CD14-positive monocyte (primary cell): ENCODE results near the gene C1QTNF3. TPM values are rescaled to one million over a fixed set of nuclear protein-coding genes. Genes with fewer than 3 reads are reported as not detected.

Source experiments
- DNase-seq, 3 donors: peaks; one replicate each; pipeline ENCODE4 v3.0.0-alpha.2; 2011 to 2022
- H2AFZ ChIP-seq: 2 replicates; pipeline ENCODE4 v1.6.0; 2012; ENCODE audit warnings: mild to moderate bottlenecking, low read depth, low read length, inconsistent platforms; ENCODE audit not compliant: insufficient read depth, poor library complexity, severe bottlenecking
- H3K27ac ChIP-seq, 2 donors: 1 replicate in 1 of 2; 2 replicates in 1 of 2; pipeline ENCODE4 v1.5.1; 2012 to 2013; ENCODE audit warnings: low read length in 2 of 2, control low read depth in 1 of 2, inconsistent platforms in 1 of 2, low read depth in 1 of 2, mild to moderate bottlenecking in 1 of 2
- H3K27me3 ChIP-seq, 2 donors: one replicate each; pipeline versions ENCODE4 v1.6.0 to v1.6.1; 2011 to 2013; ENCODE audit warnings: low read length in 2 of 2; ENCODE audit not compliant: control insufficient read depth in 2 of 2, insufficient read depth in 2 of 2
- H3K36me3 ChIP-seq, 2 donors: replicated peaks in 1 of 2; 1 replicate in 1 of 2; 2 replicates in 1 of 2; pipeline versions ENCODE4 v1.5.1 to v1.6.1; 2012 to 2013; ENCODE audit warnings: low read length in 2 of 2, control low read depth in 1 of 2, inconsistent platforms in 1 of 2, mild to moderate bottlenecking in 1 of 2; ENCODE audit not compliant: insufficient read depth in 2 of 2, control insufficient read depth in 1 of 2
- H3K4me1 ChIP-seq, 2 donors: 1 replicate in 1 of 2; 2 replicates in 1 of 2; pipeline versions ENCODE4 v1.5.1 to v1.6.1; 2012 to 2013; ENCODE audit warnings: low read length in 2 of 2, control low read depth in 1 of 2, inconsistent platforms in 1 of 2, mild to moderate bottlenecking in 1 of 2, moderate library complexity in 1 of 2; ENCODE audit not compliant: insufficient read depth in 2 of 2, control insufficient read depth in 1 of 2
- H3K4me2 ChIP-seq: replicated peaks from 2 replicates; pipeline ENCODE3; 2012; ENCODE audit warnings: low read length, moderate library complexity, mild to moderate bottlenecking; ENCODE audit not compliant: poor library complexity, severe bottlenecking; ENCODE audit errors: extremely low read depth
- H3K4me3 ChIP-seq, 3 experiments: fragments of 200-600 bp in 1 of 3; sonication (generic) in 1 of 3; replicated peaks in 1 of 3; 1 replicate in 2 of 3; 2 replicates in 1 of 3; pipeline ENCODE4 v1.5.1; 2011 to 2013; ENCODE audit warnings: low read length in 3 of 3, mild to moderate bottlenecking in 3 of 3, control low read depth in 2 of 3, low read depth in 2 of 3, inconsistent platforms in 1 of 3, moderate library complexity in 1 of 3
- H3K79me2 ChIP-seq: 2 replicates; pipeline ENCODE4 v1.6.0; 2012; ENCODE audit warnings: mild to moderate bottlenecking, control low read depth, inconsistent platforms, low read length, moderate library complexity; ENCODE audit not compliant: insufficient read depth
- H3K9ac ChIP-seq: 2 replicates; pipeline ENCODE4 v1.6.0; 2017; ENCODE audit warnings: low read length, mild to moderate bottlenecking; ENCODE audit not compliant: insufficient read depth, poor library complexity, severe bottlenecking
- H3K9me3 ChIP-seq, 2 donors: replicated peaks in 1 of 2; 1 replicate in 1 of 2; 2 replicates in 1 of 2; pipeline versions ENCODE4 v1.5.1 to v1.6.1; 2012 to 2013; ENCODE audit warnings: low read length in 2 of 2, control low read depth in 1 of 2; ENCODE audit not compliant: control insufficient read depth in 1 of 2, insufficient read depth in 1 of 2
- H4K20me1 ChIP-seq: 2 replicates; pipeline ENCODE4 v1.6.0; 2012; ENCODE audit warnings: mild to moderate bottlenecking, low read length, control low read depth, moderate library complexity; ENCODE audit not compliant: insufficient read depth
- H3K27ac Mint-ChIP-seq, 7 donors: one replicate each; pipeline ENCODE4 v1.8.0; 2020; ENCODE audit warnings: mild to moderate bottlenecking in 7 of 7, mixed read lengths in 7 of 7, moderate library complexity in 6 of 7, inconsistent platforms in 2 of 7
- H3K27me3 Mint-ChIP-seq, 3 donors: one replicate each; pipeline ENCODE4 v1.8.0; 2021 to 2022; ENCODE audit warnings: low read depth in 3 of 3, mild to moderate bottlenecking in 3 of 3, mixed read lengths in 3 of 3, moderate library complexity in 3 of 3, inconsistent platforms in 1 of 3
- H3K36me3 Mint-ChIP-seq, 2 donors: one replicate each; pipeline ENCODE4 v1.8.0; 2020; ENCODE audit warnings: mixed read lengths in 2 of 2, inconsistent platforms in 1 of 2, mild to moderate bottlenecking in 1 of 2
- H3K4me1 Mint-ChIP-seq: one replicate; pipeline ENCODE4 v1.8.0; 2020; ENCODE audit warnings: mild to moderate bottlenecking, mixed read lengths
- H3K4me3 Mint-ChIP-seq, 2 donors: one replicate each; pipeline ENCODE4 v1.8.0; 2020; ENCODE audit warnings: mild to moderate bottlenecking in 2 of 2, mixed read lengths in 2 of 2, moderate library complexity in 1 of 2
- H3K9me3 Mint-ChIP-seq, 7 donors: one replicate each; pipeline ENCODE4 v1.8.0; 2020 to 2022; ENCODE audit warnings: mixed read lengths in 7 of 7, mild to moderate bottlenecking in 6 of 7, moderate library complexity in 6 of 7, inconsistent platforms in 2 of 7
- CTCF ChIP-seq: fragments of 200-600 bp; IDR thresholded peaks from one replicate; pipeline ENCODE4 v1.8.0; 2022; ENCODE audit warnings: antibody characterized with exemption, mild to moderate bottlenecking
- WGBS: methylation state at CpG from one replicate; pipeline ENCODE4 v1.1.5; 2013; ENCODE audit warnings: missing lambda C conversion rate; ENCODE audit not compliant: insufficient coverage; 5-methylcytosine and 5-hydroxymethylcytosine counted together
- intact Hi-C, 2 donors: fragments of 100-400 bp; cut with micrococcal nuclease; formaldehyde crosslinking; loops; one replicate each; pipeline versions ENCODE4 v1.15.0 to v1.15.1; 2023
- polyA plus RNA-seq, 3 donors: library from polyadenylated mRNA; depleted of rRNA in 1 of 3; unstranded in 2 of 3; stranded (reverse) in 1 of 3; fragments of 300-500 nt in 2 of 3; fragments of >200 nt in 1 of 3; fragmentation: Illumina TruSeq in 2 of 3; gene quantifications; 1 replicate in 2 of 3; 2 replicates in 1 of 3; pipeline ENCODE4 v1.2.3, GENCODE V29; 2012 to 2021

Gene C1QTNF3
- polyA plus RNA-seq, 3 donors = 1.5 TPM; not detected in 2

GRCh38 chr5:34047774-34048572, 5.0 kb upstream of the C1QTNF3 start:
- intact Hi-C loops = no loop called here
- Histone ChIP-seq H4K20me1 (no peaks in the 10 kb centered on the region), H2AFZ (no peak overlapping the region), H3K4me3 (no peak overlapping the region), H3K9me3 (no peaks in the 10 kb centered on the region), H3K4me2 (peak overlapping the region; percentile 24), H3K4me1 (peaks cover 14 to 19% of the 10 kb centered on the region in 2 donors), H3K27me3 (no peaks in the 10 kb centered on the region), H3K9ac (no peak overlapping the region), H3K27ac (peak overlapping the region in 1 of 2 donors; percentile 58), H3K79me2 (no peaks in the 10 kb centered on the region), H3K36me3 (no peaks in the 10 kb centered on the region)
- no peaks in the 10 kb centered on the region for H3K27me3 Mint-ChIP-seq
- peaks cover 12 to 14% of the 10 kb centered on the region in 2 donors for H3K36me3 Mint-ChIP-seq
- TF ChIP-seq CTCF = no peak
- H3K9me3 Mint-ChIP-seq = no peaks in the 10 kb centered on the region
- DNase-seq = peak; percentile 12 to 41 (median 18)
- H3K4me1 Mint-ChIP-seq = peaks cover 17% of the 10 kb centered on the region
- peak overlapping the region in 1 of 2 donors; percentile 50 for H3K4me3 Mint-ChIP-seq
- H3K27ac Mint-ChIP-seq = peak overlapping the region; percentile 20 to 73 (median 53)

GRCh38 chr5:34047143-34047542, 4.1 kb upstream of the C1QTNF3 start:
- Histone ChIP-seq H2AFZ (no peak overlapping the region), H3K27me3 (no peaks in the 10 kb centered on the region), H3K36me3 (no peaks in the 10 kb centered on the region), H4K20me1 (no peaks in the 10 kb centered on the region), H3K9ac (no peak overlapping the region), H3K79me2 (no peaks in the 10 kb centered on the region), H3K4me2 (no peak overlapping the region), H3K4me3 (no peak overlapping the region), H3K27ac (no peak overlapping the region), H3K4me1 (peaks cover 23 to 28% of the 10 kb centered on the region in 2 donors), H3K9me3 (no peaks in the 10 kb centered on the region)
- intact Hi-C loops = no loop called here
- H3K27ac Mint-ChIP-seq = no peak overlapping the region
- no peak for TF ChIP-seq CTCF
- no peaks in the 10 kb centered on the region for H3K9me3 Mint-ChIP-seq
- DNase-seq = no peak
- H3K36me3 Mint-ChIP-seq = peaks cover 12 to 14% of the 10 kb centered on the region in 2 donors
- H3K4me3 Mint-ChIP-seq = no peak overlapping the region
- peaks cover 25% of the 10 kb centered on the region for H3K4me1 Mint-ChIP-seq
- 91% methylated on average over 4 of the region's 4 CpGs for WGBS
- H3K27me3 Mint-ChIP-seq = no peaks in the 10 kb centered on the region
